Activated naive CD8-positive, alpha-beta T cell (primary cell): ENCODE data around the gene MCC.

Experiments
- H3K27ac Mint-ChIP-seq: one replicate; pipeline ENCODE4 v1.8.0; 2021; ENCODE audit warnings: mixed read lengths
- H3K27me3 Mint-ChIP-seq: one replicate; pipeline ENCODE4 v1.8.0; 2021; ENCODE audit warnings: mixed read lengths
- H3K36me3 Mint-ChIP-seq: one replicate; pipeline ENCODE4 v1.8.0; 2021; ENCODE audit warnings: mixed read lengths
- H3K4me1 Mint-ChIP-seq: one replicate; pipeline ENCODE4 v1.8.0; 2021; ENCODE audit warnings: low read depth, mixed read lengths
- H3K4me3 Mint-ChIP-seq: one replicate; pipeline ENCODE4 v1.8.0; 2021; ENCODE audit warnings: mild to moderate bottlenecking, mixed read lengths
- H3K9me3 Mint-ChIP-seq: one replicate; pipeline ENCODE4 v1.8.0; 2021; ENCODE audit warnings: low read depth, mixed read lengths

The MCC gene

DNA sequence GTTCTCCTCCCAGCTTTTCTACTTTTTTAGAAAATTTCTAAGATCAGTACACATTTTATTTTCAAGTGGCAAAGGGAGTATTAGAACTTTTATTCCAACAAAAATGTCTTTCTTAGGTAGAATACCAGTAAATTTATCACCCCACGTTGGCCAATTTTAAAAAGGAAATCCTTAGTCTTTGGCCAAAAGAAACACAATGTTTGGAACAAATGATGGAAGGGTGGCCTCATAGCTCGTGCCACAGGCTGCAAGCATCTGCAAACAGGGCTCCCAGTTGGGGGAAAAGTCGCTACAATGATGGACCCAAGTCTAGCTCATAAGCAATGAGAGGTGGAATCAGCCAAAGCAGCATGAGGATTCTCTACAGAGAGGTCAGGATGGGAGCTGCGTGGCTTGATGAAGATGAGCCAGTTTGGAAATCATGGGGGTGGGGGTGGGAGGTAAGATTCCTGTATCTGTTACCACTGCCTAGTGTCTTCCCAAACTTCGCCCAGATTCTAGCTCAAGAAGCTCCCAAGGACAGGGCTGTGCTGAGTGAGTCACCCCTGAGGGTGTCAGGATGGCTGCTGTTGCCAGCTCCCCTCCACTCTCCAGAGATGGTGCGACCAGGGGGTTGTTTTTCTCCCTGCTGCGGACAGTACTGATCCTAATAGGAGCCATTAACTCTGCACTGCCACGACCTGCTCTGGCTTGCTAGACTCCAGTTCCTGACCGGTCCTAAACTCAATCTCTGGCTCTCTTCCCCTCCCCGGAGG lies 436.0 kb downstream of the MCC start:
- Mint-ChIP-seq H3K27me3 (no peaks in the 10 kb centered on the region), H3K36me3 (peaks cover 3% of the 10 kb centered on the region), H3K4me1 (peaks cover 2% of the 10 kb centered on the region), H3K9me3 (no peaks in the 10 kb centered on the region), H3K4me3 (no peak overlapping the region), H3K27ac (no peak overlapping the region)

DNA sequence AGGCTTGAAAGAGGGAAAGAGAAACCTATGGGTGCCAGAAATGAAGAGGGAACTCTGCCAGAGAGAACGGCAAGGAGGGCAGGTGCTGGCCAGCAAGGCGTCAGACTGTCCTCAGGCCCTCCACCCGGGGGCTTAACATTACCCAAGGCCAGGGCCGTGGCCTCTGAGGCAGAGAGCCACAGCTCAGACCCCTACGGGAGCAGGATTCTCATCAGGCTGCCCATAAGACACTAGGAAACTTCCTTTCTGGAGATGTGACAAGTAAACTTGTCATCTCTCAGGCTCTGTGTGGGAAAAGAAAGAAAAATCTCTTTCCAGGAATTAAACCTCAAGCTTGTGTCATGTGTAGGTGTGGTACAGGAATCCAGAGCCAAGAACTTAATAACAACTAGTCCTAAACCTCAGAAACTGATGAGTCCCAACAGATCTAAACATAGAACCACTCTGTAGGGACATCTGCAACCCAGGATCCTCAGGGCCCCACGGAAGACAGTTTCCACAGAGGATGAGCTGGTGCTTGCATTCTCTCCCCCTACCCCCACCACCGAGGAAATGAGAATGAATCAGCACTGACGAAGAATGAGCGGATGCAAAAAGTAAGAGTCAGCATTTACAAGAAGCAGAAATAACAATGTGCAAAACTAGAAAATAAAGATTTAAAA lies 437.4 kb downstream of the MCC start:
- Mint-ChIP-seq H3K9me3 (no peaks in the 10 kb centered on the region), H3K27ac (no peak overlapping the region), H3K4me3 (no peak overlapping the region), H3K4me1 (peaks cover 2% of the 10 kb centered on the region), H3K27me3 (no peaks in the 10 kb centered on the region), H3K36me3 (peaks cover 3% of the 10 kb centered on the region)

DNA sequence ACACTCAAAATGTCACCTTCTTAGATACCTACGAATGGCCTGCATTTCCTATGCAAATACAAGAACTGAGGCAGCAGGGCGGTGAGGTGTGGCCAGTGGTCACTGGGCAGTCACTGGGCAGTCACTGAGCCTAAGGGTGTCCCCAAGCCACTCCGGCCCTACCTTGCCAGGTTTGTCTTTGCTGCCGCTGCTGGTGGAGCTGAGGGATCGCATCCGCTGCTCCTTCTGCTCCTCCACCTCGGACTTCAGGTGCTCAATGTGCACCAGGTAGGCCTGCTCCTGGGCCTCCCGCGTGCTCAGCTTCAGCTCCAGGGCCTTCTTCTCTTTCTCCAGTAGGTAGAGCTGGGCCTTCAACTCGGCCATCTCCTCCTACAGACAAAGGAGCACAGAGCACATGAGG lies 439.3 kb downstream of the MCC start:
- no peak overlapping the region for H3K27ac Mint-ChIP-seq
- H3K27me3 Mint-ChIP-seq = no peaks in the 10 kb centered on the region
- H3K9me3 Mint-ChIP-seq = no peaks in the 10 kb centered on the region
- H3K4me1 Mint-ChIP-seq = peaks cover 2% of the 10 kb centered on the region
- H3K4me3 Mint-ChIP-seq = no peak overlapping the region
- peaks cover 3% of the 10 kb centered on the region for H3K36me3 Mint-ChIP-seq

DNA sequence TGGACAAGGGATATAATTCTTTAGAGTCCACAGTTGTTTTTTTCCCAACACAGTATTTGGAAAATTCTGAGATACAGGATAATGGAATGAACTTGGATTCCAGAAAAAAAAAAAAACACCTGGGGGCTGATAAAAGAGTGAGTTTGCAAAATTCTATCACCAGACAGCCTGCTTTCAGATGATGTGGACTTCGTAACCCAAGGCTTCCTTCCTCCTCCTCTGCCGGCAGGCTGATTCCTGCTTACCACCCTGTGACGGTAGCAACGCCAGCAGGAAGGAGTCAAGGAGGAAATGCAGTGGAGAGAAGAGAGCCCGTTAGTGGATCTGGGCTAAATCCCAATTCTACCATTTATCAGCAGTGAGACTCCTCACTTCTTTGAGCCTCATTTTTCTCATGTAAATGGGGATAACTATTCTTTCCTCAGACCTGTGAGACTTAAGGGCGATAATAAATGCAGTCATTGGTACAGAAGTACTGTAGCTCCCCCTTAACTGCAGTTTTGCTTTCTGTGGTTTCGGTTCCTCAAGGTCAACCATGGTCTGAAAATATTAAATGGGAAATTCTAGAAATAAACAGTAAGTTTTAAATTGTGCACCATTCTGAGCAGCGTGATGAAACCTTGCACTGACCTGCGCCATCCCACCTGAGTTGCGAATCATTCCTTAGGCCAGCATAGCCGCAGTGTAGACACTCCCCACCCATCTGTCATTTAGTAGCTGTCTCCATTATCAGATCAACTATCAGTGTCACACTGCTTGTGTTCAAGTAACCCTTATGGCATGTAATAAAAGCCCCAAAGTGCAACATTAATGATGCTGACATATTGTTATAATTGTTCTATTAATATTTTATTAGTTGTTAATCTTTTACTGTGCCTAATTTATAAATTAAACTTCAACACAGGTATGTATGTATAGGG lies 440.3 kb downstream of the MCC start:
- Mint-ChIP-seq H3K27ac (no peak overlapping the region), H3K4me3 (no peak overlapping the region), H3K9me3 (no peaks in the 10 kb centered on the region), H3K36me3 (peaks cover 3% of the 10 kb centered on the region), H3K4me1 (peaks cover 2% of the 10 kb centered on the region), H3K27me3 (no peaks in the 10 kb centered on the region)

DNA sequence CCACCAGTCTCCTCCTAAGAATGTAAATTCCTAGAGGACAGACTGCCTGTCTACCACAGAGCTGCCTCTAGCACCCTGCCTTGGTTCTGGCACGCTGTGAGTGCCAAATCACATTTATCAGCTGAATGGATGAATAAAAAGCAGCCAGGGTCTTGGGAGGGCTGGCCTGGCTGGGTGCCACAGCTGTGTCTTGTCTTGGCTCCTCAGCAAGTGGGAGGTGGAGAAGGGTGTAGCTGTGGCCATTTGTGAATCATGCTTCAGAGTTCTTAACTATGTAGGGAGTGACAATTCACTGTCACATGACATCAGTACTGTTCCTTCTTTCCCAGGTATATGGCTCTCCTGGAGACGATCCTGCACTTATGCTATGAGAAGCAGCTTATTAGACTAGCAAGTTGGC lies 441.0 kb downstream of the MCC start:
- Mint-ChIP-seq H3K27me3 (no peaks in the 10 kb centered on the region), H3K36me3 (peaks cover 3% of the 10 kb centered on the region), H3K4me3 (no peak overlapping the region), H3K9me3 (no peaks in the 10 kb centered on the region), H3K27ac (no peak overlapping the region), H3K4me1 (peaks cover 2% of the 10 kb centered on the region)

DNA sequence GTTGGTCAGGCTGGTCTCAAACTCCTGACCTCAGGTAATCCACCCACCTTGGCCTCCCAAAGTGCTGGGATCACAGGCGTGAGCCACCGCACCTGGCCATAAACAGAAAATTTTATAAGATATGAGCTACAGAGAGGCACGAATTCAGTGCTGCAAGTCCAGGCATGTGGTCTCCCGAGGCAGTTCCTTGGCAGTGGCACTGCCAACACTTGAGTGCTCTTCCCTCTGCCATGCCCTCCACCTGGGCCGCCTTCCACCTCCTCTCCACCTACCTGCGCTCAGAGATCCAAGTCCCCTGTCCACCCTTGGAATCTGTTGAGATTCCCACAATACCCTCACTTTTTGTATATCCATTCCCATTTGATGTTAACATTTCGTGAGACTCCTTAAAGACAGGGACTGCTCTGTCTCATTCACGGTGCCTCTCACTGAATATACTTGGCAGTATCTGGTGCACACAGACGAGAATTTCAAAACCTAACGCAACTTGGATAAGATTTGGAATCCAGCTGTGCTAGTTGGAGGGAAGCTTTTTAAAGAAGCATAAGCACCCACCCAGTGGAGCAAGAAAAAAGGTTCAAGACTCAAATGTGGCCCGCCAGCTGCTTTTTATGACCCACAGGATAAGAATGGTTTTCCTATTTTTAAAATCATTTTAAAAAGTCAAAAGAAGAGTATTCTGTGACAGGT lies 443.3 kb downstream of the MCC start:
- H3K36me3 Mint-ChIP-seq = no peaks in the 10 kb centered on the region
- no peak overlapping the region for H3K4me3 Mint-ChIP-seq
- no peak overlapping the region for H3K27ac Mint-ChIP-seq
- H3K9me3 Mint-ChIP-seq = no peaks in the 10 kb centered on the region
- H3K27me3 Mint-ChIP-seq = no peaks in the 10 kb centered on the region
- peaks cover 2% of the 10 kb centered on the region for H3K4me1 Mint-ChIP-seq

DNA sequence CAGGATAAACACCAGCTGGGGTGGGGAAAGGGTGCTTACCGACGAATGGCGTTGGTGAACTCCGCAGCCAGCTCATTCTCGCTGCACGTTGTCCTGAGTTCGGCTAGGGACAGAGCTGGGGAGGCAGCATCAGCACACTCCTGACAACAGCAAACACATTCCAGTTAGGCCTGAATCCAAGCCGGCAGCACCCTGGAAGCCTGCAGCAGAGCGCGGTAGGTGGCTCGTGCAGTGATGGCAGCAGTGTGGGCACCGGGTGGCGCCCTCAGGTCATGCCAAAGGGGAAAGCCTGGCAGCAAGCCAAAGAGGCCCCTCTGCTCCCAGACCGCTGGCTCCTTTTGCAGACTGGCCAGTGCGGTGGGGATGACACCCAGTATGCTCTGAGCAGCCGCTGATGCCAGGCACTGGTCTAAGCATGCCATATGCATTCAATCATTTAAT lies 444.7 kb downstream of the MCC start:
- Mint-ChIP-seq H3K27ac (no peak overlapping the region), H3K4me3 (no peak overlapping the region), H3K4me1 (peaks cover 2% of the 10 kb centered on the region), H3K27me3 (no peaks in the 10 kb centered on the region), H3K9me3 (no peaks in the 10 kb centered on the region), H3K36me3 (no peaks in the 10 kb centered on the region)

DNA sequence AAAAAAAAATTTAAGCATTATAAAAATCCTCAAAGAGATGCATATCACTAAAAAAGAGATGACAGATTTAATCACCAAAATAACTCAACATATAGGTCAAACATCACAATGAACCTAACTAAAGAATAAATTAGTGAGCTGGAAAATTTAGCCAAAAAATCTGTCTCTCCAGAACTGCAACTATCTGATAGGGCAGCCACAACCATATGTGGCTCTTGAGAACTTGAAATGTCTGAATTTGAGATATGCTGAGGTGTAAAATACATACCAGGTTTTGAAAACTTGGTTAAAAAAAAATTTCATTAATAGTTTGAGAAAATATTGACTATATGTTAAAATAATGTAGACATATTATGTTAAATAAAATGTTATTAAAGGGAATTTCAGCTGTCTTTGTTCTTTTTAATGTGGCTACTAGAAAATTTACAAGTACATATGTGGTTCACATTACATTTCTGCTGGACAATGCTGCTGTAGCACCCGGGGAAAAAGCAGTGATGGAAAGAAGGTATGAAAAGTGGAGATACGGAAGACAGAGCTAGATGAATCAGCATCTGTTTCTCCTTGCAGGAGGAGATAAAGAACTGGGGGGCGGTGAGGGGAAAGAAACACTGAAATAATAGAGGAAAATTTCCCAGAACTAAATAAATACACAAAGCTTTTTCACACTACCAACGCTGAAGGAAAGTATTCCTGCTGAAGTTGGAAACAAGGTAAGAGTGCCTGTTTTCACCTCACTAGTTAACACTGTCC lies 445.6 kb downstream of the MCC start:
- no peaks in the 10 kb centered on the region for H3K9me3 Mint-ChIP-seq
- no peaks in the 10 kb centered on the region for H3K27me3 Mint-ChIP-seq
- no peaks in the 10 kb centered on the region for H3K36me3 Mint-ChIP-seq
- H3K27ac Mint-ChIP-seq = no peak overlapping the region
- H3K4me3 Mint-ChIP-seq = no peak overlapping the region
- peaks cover 2% of the 10 kb centered on the region for H3K4me1 Mint-ChIP-seq

DNA sequence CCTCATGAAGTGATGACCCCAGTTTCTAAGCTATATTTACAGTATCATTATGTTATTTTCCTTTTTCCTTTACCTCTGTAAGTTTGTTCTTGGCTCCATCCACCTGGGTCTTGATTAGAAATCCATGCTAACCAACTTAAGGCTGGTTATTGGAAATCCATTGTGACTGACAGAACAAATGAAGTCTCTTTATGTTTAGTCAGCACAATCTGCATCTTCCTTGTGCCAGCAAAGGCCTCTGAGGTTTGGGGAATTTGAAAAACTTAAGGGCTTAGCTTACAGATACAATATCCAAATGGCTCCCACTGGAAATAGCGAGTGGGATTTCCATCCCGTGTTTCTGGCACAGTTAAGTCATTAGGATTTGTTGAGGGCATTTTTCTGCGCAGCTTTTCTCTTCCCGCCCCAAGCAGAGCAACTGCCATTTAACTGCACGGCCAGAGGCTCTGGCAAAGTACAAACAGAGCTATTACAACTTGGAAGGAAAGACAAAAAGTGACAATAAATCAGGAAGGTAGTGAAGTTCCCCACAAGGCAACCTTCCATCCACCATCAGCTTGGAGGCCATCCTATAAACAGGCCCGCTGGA lies 447.5 kb downstream of the MCC start:
- Mint-ChIP-seq H3K27me3 (no peaks in the 10 kb centered on the region), H3K36me3 (no peaks in the 10 kb centered on the region), H3K27ac (no peak overlapping the region), H3K4me3 (no peak overlapping the region), H3K9me3 (no peaks in the 10 kb centered on the region), H3K4me1 (peaks cover 2% of the 10 kb centered on the region)

DNA sequence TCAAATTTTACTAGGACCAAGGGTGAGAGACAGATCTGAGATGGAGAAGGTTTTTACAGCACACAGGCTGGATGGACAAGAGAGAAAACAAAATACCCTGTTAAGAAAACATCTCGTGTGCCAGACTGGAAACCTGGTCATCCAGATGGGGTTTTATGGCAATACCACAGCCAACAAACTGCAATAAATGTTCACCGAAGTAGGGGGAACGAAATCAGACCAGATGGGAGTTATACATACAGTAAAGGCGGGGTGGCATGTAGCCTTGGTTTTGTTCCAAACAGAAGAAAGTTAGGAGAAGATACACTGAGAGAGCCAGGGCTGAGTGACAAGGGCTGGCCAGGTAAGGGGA lies 448.3 kb downstream of the MCC start:
- Mint-ChIP-seq H3K36me3 (no peaks in the 10 kb centered on the region), H3K4me3 (no peak overlapping the region), H3K4me1 (peaks cover 2% of the 10 kb centered on the region), H3K27me3 (no peaks in the 10 kb centered on the region), H3K27ac (no peak overlapping the region), H3K9me3 (no peaks in the 10 kb centered on the region)

DNA sequence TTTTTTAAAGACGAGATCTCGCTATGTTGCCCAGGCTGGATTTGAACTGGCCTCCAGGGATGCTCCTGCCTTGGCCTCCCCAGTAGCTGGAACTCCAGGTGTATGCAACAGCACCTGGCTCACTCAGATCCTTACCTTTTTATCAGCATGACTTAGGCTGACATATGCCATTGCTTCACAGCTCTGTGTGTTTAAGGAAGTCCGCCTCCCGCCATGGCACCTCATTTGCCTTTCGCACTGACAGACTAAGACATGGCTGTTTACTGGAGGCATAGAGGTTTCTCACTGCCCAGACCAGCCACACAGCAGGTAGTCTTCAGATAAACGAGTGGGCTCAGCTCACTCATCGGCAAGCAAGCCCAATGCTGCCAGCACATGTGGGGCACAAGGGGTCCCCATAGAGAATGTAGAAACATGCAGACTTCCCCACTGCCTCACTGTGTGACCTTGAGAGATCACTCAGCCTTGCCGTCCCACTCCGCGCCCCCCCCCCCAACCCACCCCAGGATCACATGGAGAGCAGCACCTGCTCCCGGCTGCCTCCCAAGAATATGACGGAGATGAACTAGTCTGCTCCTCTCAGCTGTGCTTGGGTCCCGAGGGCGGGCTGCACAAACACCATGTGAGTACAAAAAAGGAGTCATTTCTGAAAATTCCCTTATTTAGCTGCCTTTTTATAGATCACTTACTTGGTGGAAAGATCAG lies 448.9 kb downstream of the MCC start:
- Mint-ChIP-seq H3K9me3 (no peaks in the 10 kb centered on the region), H3K27ac (no peak overlapping the region), H3K4me3 (no peak overlapping the region)

DNA sequence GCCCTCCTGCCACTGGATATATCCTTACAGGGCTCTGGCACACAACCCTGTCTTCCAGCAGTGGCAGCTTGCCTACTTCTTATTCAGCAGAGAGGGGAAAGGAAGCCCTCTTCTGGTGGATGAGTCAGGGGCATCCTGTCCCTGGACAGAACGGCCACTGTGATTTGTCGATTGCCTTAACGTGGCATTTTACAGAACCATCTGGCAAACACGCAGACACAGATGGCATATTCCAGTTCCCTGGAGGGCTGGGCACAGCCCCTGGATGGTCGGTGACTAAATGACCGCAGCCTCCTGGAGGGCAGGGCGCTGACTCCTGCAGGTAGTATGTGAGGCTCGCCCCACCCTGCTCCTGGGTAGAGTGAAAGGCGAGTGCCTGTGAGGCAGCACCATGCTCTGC lies 449.5 kb downstream of the MCC start:
- Mint-ChIP-seq H3K36me3 (no peaks in the 10 kb centered on the region), H3K9me3 (no peaks in the 10 kb centered on the region), H3K4me3 (no peak overlapping the region), H3K4me1 (peaks cover 2% of the 10 kb centered on the region), H3K27me3 (no peaks in the 10 kb centered on the region), H3K27ac (no peak overlapping the region)

More for the DNA sequence above, 448.9 kb downstream of the MCC start:
- peaks cover 2% of the 10 kb centered on the region for H3K4me1 Mint-ChIP-seq
- H3K27me3 Mint-ChIP-seq = no peaks in the 10 kb centered on the region
- H3K36me3 Mint-ChIP-seq = no peaks in the 10 kb centered on the region

DNA sequence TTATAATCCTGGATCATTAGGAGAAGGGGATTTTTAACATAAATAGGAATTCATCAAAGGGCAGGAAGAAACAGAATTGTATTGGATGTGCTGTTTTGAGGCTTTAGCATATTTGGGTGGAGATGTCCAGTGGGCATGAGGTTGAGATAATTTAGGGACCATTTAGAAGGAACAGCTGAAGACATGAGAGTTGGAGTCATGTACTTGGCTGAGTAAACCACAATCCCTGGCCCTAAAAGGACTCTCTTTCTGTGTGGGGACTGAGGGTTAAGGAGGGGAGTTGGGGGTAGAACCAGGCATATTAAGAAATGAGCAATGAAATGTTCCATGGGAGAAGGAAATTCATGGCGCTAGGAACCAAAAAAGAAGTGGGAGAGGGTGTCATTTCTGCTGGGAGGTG lies 450.1 kb downstream of the MCC start:
- Mint-ChIP-seq H3K27me3 (no peaks in the 10 kb centered on the region), H3K4me3 (no peak overlapping the region), H3K9me3 (no peaks in the 10 kb centered on the region), H3K27ac (no peak overlapping the region), H3K36me3 (no peaks in the 10 kb centered on the region), H3K4me1 (peaks cover 3% of the 10 kb centered on the region)
